Measurements from ENCODE around the gene FOXC1.

The FOXC1 gene

DNA sequence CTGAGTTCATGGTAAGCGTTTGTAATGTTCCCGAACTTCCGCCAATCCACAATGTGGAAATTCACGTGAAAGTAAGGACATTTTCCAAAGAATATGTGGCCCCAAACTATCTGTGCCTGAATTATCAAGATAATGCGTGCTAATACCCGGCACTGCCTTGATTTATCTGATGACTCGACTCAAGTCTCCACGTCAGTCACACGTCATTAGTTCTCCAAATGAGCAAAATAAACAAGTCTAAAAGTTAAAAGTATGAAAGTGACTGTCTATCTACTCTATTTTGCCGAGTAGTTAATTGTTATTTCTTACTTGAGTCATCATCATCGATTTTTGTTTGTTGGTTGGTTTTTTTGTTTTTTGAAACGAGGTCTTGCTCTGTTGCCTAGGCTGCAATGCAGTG is 21.7 kb upstream of the FOXC1 start:
- TF ChIP-seq, protein P1, sequence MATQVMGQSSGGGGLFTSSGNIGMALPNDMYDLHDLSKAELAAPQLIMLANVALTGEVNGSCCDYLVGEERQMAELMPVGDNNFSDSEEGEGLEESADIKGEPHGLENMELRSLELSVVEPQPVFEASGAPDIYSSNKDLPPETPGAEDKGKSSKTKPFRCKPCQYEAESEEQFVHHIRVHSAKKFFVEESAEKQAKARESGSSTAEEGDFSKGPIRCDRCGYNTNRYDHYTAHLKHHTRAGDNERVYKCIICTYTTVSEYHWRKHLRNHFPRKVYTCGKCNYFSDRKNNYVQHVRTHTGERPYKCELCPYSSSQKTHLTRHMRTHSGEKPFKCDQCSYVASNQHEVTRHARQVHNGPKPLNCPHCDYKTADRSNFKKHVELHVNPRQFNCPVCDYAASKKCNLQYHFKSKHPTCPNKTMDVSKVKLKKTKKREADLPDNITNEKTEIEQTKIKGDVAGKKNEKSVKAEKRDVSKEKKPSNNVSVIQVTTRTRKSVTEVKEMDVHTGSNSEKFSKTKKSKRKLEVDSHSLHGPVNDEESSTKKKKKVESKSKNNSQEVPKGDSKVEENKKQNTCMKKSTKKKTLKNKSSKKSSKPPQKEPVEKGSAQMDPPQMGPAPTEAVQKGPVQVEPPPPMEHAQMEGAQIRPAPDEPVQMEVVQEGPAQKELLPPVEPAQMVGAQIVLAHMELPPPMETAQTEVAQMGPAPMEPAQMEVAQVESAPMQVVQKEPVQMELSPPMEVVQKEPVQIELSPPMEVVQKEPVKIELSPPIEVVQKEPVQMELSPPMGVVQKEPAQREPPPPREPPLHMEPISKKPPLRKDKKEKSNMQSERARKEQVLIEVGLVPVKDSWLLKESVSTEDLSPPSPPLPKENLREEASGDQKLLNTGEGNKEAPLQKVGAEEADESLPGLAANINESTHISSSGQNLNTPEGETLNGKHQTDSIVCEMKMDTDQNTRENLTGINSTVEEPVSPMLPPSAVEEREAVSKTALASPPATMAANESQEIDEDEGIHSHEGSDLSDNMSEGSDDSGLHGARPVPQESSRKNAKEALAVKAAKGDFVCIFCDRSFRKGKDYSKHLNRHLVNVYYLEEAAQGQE (IDR thresholded peaks at IDR 0.05; ENCODE audit: insufficient replicate concordance, low read depth) = no peak
- TF ChIP-seq POLR2AphosphoS5 (IDR thresholded peaks at IDR 0.05; ENCODE audit: low read depth) (no peak), GABPA (IDR thresholded peaks at IDR 0.05; ENCODE audit: low read depth) (no peak), SPI1 (IDR thresholded peaks at IDR 0.05; ENCODE audit: borderline replicate concordance, low read depth) (no peak)
- TF ChIP-seq, protein P2, sequence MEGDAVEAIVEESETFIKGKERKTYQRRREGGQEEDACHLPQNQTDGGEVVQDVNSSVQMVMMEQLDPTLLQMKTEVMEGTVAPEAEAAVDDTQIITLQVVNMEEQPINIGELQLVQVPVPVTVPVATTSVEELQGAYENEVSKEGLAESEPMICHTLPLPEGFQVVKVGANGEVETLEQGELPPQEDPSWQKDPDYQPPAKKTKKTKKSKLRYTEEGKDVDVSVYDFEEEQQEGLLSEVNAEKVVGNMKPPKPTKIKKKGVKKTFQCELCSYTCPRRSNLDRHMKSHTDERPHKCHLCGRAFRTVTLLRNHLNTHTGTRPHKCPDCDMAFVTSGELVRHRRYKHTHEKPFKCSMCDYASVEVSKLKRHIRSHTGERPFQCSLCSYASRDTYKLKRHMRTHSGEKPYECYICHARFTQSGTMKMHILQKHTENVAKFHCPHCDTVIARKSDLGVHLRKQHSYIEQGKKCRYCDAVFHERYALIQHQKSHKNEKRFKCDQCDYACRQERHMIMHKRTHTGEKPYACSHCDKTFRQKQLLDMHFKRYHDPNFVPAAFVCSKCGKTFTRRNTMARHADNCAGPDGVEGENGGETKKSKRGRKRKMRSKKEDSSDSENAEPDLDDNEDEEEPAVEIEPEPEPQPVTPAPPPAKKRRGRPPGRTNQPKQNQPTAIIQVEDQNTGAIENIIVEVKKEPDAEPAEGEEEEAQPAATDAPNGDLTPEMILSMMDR (IDR thresholded peaks at IDR 0.05; ENCODE audit: insufficient read depth, low read length) = no peak
- H3K27ac ChIP-seq (replicated peaks) = no peak overlapping the region
- H3K27me3 ChIP-seq (ENCODE audit: insufficient read depth, poor library complexity, severe bottlenecking) = peaks cover 8% of the 10 kb centered on the region
- DNase-seq (ENCODE audit: low read depth in 1 of 2, low spot score in 1 of 2) = no peak
- H3K4me3 ChIP-seq (replicated peaks; ENCODE audit: insufficient read depth, low read length) = no peak overlapping the region

DNA sequence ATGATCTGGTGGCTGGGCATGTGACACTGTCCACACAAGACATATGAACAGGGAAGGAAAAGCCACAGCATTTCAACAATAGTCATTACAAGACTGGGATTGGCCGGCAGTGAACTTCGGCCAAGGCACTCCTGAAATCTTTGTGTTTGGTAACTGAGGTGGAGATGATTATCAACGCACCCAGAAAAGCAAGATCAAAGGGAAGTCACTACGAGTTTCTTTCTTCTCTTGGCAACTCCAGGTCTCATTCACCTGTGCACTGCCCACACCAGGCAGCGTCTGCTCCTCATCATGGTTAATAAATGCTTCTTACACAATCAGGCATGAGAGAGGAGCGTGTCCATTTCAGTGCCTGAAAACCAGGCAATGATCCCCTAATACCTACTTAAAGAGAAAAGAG is 20.5 kb upstream of the FOXC1 start:
- H3K4me3 ChIP-seq (replicated peaks; ENCODE audit: insufficient read depth, low read length) = no peak overlapping the region
- TF ChIP-seq POLR2AphosphoS5 (IDR thresholded peaks at IDR 0.05; ENCODE audit: low read depth) = no peak
- TF ChIP-seq, protein P2 (IDR thresholded peaks at IDR 0.05; ENCODE audit: insufficient read depth, low read length) = no peak
- TF ChIP-seq SPI1 (IDR thresholded peaks at IDR 0.05; ENCODE audit: borderline replicate concordance, low read depth) = no peak
- TF ChIP-seq, protein P1 (IDR thresholded peaks at IDR 0.05; ENCODE audit: insufficient replicate concordance, low read depth) = no peak
- no peak for TF ChIP-seq GABPA (IDR thresholded peaks at IDR 0.05; ENCODE audit: low read depth)
- DNase-seq (ENCODE audit: low read depth in 1 of 2, low spot score in 1 of 2) = no peak
- no peak overlapping the region for H3K27ac ChIP-seq (replicated peaks)
- peaks cover 15% of the 10 kb centered on the region for H3K27me3 ChIP-seq (ENCODE audit: insufficient read depth, poor library complexity, severe bottlenecking)

DNA sequence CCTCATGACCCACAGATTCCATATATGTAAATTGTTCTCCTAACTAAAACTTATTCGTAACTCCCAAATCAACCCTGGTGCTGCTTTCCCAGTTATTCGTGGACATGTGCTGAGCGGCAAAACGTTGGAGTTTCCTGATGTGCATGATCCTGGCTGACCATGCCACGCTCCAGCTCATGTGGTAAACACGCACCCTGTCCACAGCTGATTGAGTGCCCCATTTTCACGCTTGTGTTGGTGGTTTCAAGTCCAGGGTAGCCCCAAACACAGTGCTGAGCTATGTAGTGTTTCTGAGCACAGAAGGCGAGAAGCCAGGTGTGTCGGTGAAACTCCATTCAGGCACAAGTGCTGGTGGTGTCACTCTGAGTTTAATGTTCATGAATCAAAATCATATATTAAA is 19.1 kb upstream of the FOXC1 start:
- DNase-seq (ENCODE audit: low read depth in 1 of 2, low spot score in 1 of 2) = no peak
- TF ChIP-seq GABPA (IDR thresholded peaks at IDR 0.05; ENCODE audit: low read depth) = no peak
- TF ChIP-seq, protein P2 (IDR thresholded peaks at IDR 0.05; ENCODE audit: insufficient read depth, low read length) = no peak
- TF ChIP-seq, protein P1 (IDR thresholded peaks at IDR 0.05; ENCODE audit: insufficient replicate concordance, low read depth) = no peak
- no peak for TF ChIP-seq POLR2AphosphoS5 (IDR thresholded peaks at IDR 0.05; ENCODE audit: low read depth)
- no peak for TF ChIP-seq SPI1 (IDR thresholded peaks at IDR 0.05; ENCODE audit: borderline replicate concordance, low read depth)
- peaks cover 25% of the 10 kb centered on the region for H3K27me3 ChIP-seq (ENCODE audit: insufficient read depth, poor library complexity, severe bottlenecking)

More for the DNA sequence above, 19.1 kb upstream of the FOXC1 start:
- Histone ChIP-seq H3K27ac (replicated peaks) (no peak overlapping the region), H3K4me3 (replicated peaks; ENCODE audit: insufficient read depth, low read length) (no peak overlapping the region)
